PC-3 (cell line): ENCODE data around the gene COLEC12. TPM values are rescaled to one million over a fixed set of nuclear protein-coding genes. Genes with fewer than 3 reads are reported as not detected.

Experiments
- ATAC-seq: fragments of 200-7000 bp; cut with Tn5 transposase; 2 replicates; pipeline ENCODE4 v1.9.1; 2020; ENCODE audit warnings: mild to moderate bottlenecking, moderate library complexity
- BruUV-seq: library from RNA; stranded (reverse); fragments of 400-500 nt; replicated peaks from 2 replicates; lab custom pipeline; 2021; lab: Mats Ljungman, UMichigan
- CTCF ChIA-PET: fragments of 300-600 bp; sonication (Branson Sonifier 250); formaldehyde crosslinking; loops from one replicate; lab custom pipeline; 2022; ENCODE audit warnings: antibody characterized with exemption; lab: Charles Lee
- POLR2A ChIA-PET: fragments of 300-600 bp; sonication (Branson Sonifier 250); formaldehyde crosslinking; loops from one replicate; lab custom pipeline; 2022; ENCODE audit warnings: antibody characterized with exemption; ENCODE audit not compliant: unreplicated experiment; lab: Charles Lee
- DNase-seq: peaks from one replicate; pipeline ENCODE4 v3.0.0-alpha.2; 2015
- H2AFZ ChIP-seq: fragments of 300-600 bp; sonication (generic); 2 replicates; pipeline ENCODE4 v1.6.0; 2016; ENCODE audit warnings: antibody characterized with exemption, low read length
- H3F3A ChIP-seq: fragments of 300-600 bp; sonication (generic); one replicate; pipeline ENCODE4 v1.6.0; 2017; ENCODE audit warnings: antibody characterized with exemption, low read length, control low read depth, mild to moderate bottlenecking; ENCODE audit not compliant: unreplicated experiment
- H3K27ac ChIP-seq: fragments of 300-600 bp; sonication (generic); 2 replicates; pipeline ENCODE4 v1.5.1; 2016; ENCODE audit warnings: mild to moderate bottlenecking, low read length
- H3K27me3 ChIP-seq: fragments of 300-600 bp; sonication (generic); 2 replicates; pipeline ENCODE4 v1.6.1; 2016; ENCODE audit warnings: low read length, mixed read lengths
- H3K36me3 ChIP-seq: fragments of 300-600 bp; sonication (generic); 2 replicates; pipeline ENCODE4 v1.6.1; 2016; ENCODE audit warnings: low read depth, mixed run types, low read length, mixed read lengths
- H3K4me1 ChIP-seq: fragments of 300-600 bp; sonication (generic); 2 replicates; pipeline ENCODE4 v1.5.1; 2016; ENCODE audit warnings: low read length; ENCODE audit not compliant: insufficient read depth
- H3K4me2 ChIP-seq: fragments of 300-600 bp; sonication (generic); 2 replicates; pipeline ENCODE4 v1.6.0; 2016; ENCODE audit warnings: low read length
- H3K4me3 ChIP-seq: fragments of 300-600 bp; sonication (generic); 2 replicates; pipeline ENCODE4 v1.5.1; 2016; ENCODE audit warnings: mild to moderate bottlenecking, low read length, mixed read lengths
- H3K79me2 ChIP-seq: fragments of 300-600 bp; sonication (generic); 2 replicates; pipeline ENCODE4 v1.6.1; 2017; ENCODE audit warnings: low read length, mixed read lengths
- H3K9ac ChIP-seq: fragments of 300-600 bp; sonication (generic); 2 replicates; pipeline ENCODE4 v1.6.0; 2016; ENCODE audit warnings: mild to moderate bottlenecking, low read length
- H3K9me2 ChIP-seq: fragments of 300-600 bp; sonication (generic); replicated peaks from 2 replicates; pipeline ENCODE4 v1.6.1; 2016; ENCODE audit warnings: mixed run types, low read length, mixed read lengths
- H3K9me3 ChIP-seq: fragments of 300-600 bp; sonication (generic); 2 replicates; pipeline ENCODE4 v1.6.1; 2016; ENCODE audit warnings: low read length, mixed read lengths
- H4K20me1 ChIP-seq: fragments of 300-600 bp; sonication (generic); 2 replicates; pipeline ENCODE4 v1.6.1; 2016; ENCODE audit warnings: low read length, mixed read lengths
- EZH2 ChIP-seq: fragments of 300-600 bp; sonication (generic); IDR thresholded peaks from one replicate; pipeline ENCODE4 v1.6.1; 2017; ENCODE audit warnings: antibody characterized with exemption, mild to moderate bottlenecking, low read length; ENCODE audit not compliant: unreplicated experiment
- EZH2phosphoT487 ChIP-seq: fragments of 300-600 bp; sonication (generic); IDR thresholded peaks from 2 replicates; pipeline ENCODE4 v1.6.1; 2018; ENCODE audit warnings: mild to moderate bottlenecking, antibody characterized with exemption, low read length, borderline replicate concordance
- intact Hi-C: fragments of 100-400 bp; cut with micrococcal nuclease; formaldehyde crosslinking; loops from 2 replicates; pipeline ENCODE4 v1.9.0; 2023
- total RNA-seq: library from RNA; depleted of rRNA; stranded (reverse); fragments of >200 nt; gene quantifications from 2 replicates; pipeline ENCODE4 v1.2.3, GENCODE V29; 2014
- TF ChIP-seq, protein P1 (sequence below): fragments of 300-600 bp; sonication (generic); conservative IDR thresholded peaks from 2 replicates; pipeline ENCODE4 v1.5.1; 2017; ENCODE audit warnings: antibody characterized with exemption, low read depth, mild to moderate bottlenecking, low read length

Gene COLEC12
- total RNA-seq, 1 experiment from 2014 or later = 0.04 TPM

DNA sequence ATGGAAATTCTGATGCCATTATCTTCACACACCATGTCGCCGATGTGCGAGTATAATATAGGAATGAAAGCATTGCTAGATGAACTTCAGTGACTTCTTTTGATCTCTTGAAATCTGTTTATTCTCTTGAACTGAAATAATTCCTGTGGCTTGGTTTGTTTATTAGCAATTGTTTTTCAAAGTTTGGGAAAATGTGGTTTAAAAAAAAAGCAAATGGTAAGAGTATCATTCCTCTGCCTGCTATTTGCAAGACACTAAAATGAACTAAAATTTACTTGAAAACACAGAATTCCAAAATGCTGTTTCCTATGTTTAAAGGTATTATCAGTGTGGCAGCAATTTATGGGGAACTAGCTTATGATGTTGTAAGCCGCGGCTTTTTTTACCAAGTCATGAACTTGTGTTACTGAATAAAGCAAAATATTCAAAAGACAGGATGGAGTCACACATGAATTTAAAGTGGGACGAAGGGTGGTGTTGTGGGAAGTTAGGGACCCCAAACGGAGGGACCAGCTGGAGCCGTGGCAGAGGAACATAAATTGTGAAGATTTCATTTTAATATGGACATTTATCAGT is 96.4 kb downstream of the COLEC12 start:
- BruUV-seq = no TSS peak
- POLR2A ChIA-PET = no interaction called here
- no peaks in the 10 kb centered on the region for H3F3A ChIP-seq
- intact Hi-C loops = no loop called here
- no peaks in the 10 kb centered on the region for H3K79me2 ChIP-seq
- CTCF ChIA-PET = no interaction called here
- no peak for ATAC-seq
- H3K4me1 ChIP-seq = no peaks in the 10 kb centered on the region
- H3K9me3 ChIP-seq = no peaks in the 10 kb centered on the region
- no peaks in the 10 kb centered on the region for H3K9me2 ChIP-seq
- H3K4me3 ChIP-seq = no peak overlapping the region
- no peaks in the 10 kb centered on the region for H3K36me3 ChIP-seq
- H3K4me2 ChIP-seq = no peak overlapping the region
- H3K27me3 ChIP-seq = peaks cover 17% of the 10 kb centered on the region
- H4K20me1 ChIP-seq = no peaks in the 10 kb centered on the region
- H3K27ac ChIP-seq = no peak overlapping the region
- no peak for DNase-seq
- H3K9ac ChIP-seq = no peak overlapping the region
- no peak for TF ChIP-seq EZH2
- TF ChIP-seq EZH2phosphoT487 = no peak
- TF ChIP-seq, protein P1, sequence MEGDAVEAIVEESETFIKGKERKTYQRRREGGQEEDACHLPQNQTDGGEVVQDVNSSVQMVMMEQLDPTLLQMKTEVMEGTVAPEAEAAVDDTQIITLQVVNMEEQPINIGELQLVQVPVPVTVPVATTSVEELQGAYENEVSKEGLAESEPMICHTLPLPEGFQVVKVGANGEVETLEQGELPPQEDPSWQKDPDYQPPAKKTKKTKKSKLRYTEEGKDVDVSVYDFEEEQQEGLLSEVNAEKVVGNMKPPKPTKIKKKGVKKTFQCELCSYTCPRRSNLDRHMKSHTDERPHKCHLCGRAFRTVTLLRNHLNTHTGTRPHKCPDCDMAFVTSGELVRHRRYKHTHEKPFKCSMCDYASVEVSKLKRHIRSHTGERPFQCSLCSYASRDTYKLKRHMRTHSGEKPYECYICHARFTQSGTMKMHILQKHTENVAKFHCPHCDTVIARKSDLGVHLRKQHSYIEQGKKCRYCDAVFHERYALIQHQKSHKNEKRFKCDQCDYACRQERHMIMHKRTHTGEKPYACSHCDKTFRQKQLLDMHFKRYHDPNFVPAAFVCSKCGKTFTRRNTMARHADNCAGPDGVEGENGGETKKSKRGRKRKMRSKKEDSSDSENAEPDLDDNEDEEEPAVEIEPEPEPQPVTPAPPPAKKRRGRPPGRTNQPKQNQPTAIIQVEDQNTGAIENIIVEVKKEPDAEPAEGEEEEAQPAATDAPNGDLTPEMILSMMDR = no peak
- H2AFZ ChIP-seq = no peak overlapping the region

DNA sequence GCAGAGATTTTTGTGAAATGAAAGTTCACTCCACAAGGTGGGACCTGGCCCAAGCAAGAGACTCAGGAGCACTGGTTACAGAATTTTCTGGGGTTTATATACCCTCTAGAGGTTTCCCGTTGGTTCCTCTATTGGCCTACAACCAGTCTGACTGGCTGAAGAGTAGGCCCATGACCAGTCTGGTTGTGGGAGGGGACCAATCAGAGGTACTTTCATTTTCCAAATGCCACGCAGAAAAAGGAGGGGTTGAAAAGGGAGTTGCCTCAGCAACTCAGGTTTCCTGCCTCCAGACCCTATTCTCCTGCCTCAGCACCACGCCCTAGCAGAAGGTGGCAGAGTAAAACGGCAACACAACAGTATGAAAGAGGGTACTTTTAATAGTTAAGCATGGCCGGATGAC is 98.4 kb downstream of the COLEC12 start:
- no TSS peak for BruUV-seq
- Histone ChIP-seq H3K9me2 (no peaks in the 10 kb centered on the region), H2AFZ (no peak overlapping the region), H4K20me1 (no peaks in the 10 kb centered on the region), H3K36me3 (no peaks in the 10 kb centered on the region), H3K4me2 (no peak overlapping the region), H3K79me2 (no peaks in the 10 kb centered on the region), H3K4me3 (no peak overlapping the region), H3K27me3 (peaks cover 25% of the 10 kb centered on the region), H3K4me1 (no peaks in the 10 kb centered on the region), H3K9ac (no peak overlapping the region), H3F3A (no peaks in the 10 kb centered on the region), H3K9me3 (no peaks in the 10 kb centered on the region), H3K27ac (no peak overlapping the region)
- CTCF ChIA-PET = no interaction called here
- ATAC-seq (no peak), DNase-seq (no peak)
- POLR2A ChIA-PET = no interaction called here
- TF ChIP-seq, protein P1 = no peak
- no peak for TF ChIP-seq EZH2
- no peak for TF ChIP-seq EZH2phosphoT487
- intact Hi-C loops = no loop called here

DNA sequence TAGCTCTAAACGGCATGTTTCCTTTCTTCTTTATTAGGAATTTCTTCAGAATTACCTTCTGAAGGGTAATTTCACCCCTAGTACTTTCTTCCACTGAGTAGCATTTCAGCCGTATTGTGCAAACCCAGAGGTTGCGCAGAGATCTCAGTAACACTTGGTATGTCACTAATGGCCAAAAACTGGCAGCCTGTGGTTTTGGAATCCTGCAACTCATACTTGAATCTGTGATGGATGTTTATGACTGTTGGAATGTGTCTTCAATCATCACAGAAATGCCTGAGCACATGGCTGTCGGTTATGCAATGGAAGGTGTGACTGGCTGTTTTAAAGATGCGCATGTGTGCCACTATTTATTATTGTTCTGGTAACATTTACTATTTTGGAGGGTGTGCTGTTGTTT is 100.0 kb downstream of the COLEC12 start:
- Histone ChIP-seq H3K4me1 (no peaks in the 10 kb centered on the region), H2AFZ (no peak overlapping the region), H3K9me3 (no peaks in the 10 kb centered on the region), H3K27me3 (peaks cover 25% of the 10 kb centered on the region), H3K4me2 (no peak overlapping the region), H3K79me2 (no peaks in the 10 kb centered on the region), H3K9me2 (no peaks in the 10 kb centered on the region), H4K20me1 (no peaks in the 10 kb centered on the region), H3K36me3 (no peaks in the 10 kb centered on the region), H3K9ac (no peak overlapping the region), H3K4me3 (no peak overlapping the region), H3K27ac (no peak overlapping the region), H3F3A (no peaks in the 10 kb centered on the region)
- CTCF ChIA-PET = no interaction called here
- no peak for DNase-seq
- no peak for ATAC-seq
- no TSS peak for BruUV-seq
- TF ChIP-seq EZH2 (no peak), EZH2phosphoT487 (no peak)
- TF ChIP-seq, protein P1 = no peak
- intact Hi-C loops = no loop called here
- POLR2A ChIA-PET = no interaction called here
